ENCODE results near the gene AGRN. TPM values are rescaled to one million over a fixed set of nuclear protein-coding genes. Genes with fewer than 3 reads are reported as not detected.
A peak's percentile ranks its signal among the peaks of the same experiment; 100 is the strongest.
"Not testable (repeated sequence)": the region's sequence is repeated elsewhere in the genome, so short reads cannot be mapped to it uniquely, and the experiment has no call there.

AGRN gene
- polyA plus RNA-seq, 3 donors from 2014 or later = 0.87 TPM; not detected in 2

- Mint-ChIP-seq H3K4me1 (peaks cover 6 to 10% of the 10 kb centered on the region in 2 donors), H3K9me3 (no peaks in the 10 kb centered on the region), H3K27me3 (ENCODE audit: low read depth in 3 of 3) (peaks cover 3 to 5% (median 4%) of the 10 kb centered on the region in 3 donors), H3K36me3 (no peaks in the 10 kb centered on the region), H3K27ac (peak overlapping the region in 1 of 6 donors; percentile 20), H3K4me3 (no peak overlapping the region)
- DNase-seq = no peak
Observed at GRCh38 chr1:978069-978834, 41.7 kb upstream of the AGRN start.

GRCh38 chr1:978835-979743 lies 40.8 kb upstream of the AGRN start:
- Mint-ChIP-seq H3K9me3 (no peaks in the 10 kb centered on the region), H3K27ac (no peak overlapping the region), H3K4me3 (no peak overlapping the region), H3K27me3 (ENCODE audit: low read depth in 3 of 3) (peaks cover 3 to 5% (median 4%) of the 10 kb centered on the region in 3 donors), H3K36me3 (no peaks in the 10 kb centered on the region), H3K4me1 (peaks cover 6 to 10% of the 10 kb centered on the region in 2 donors)
- DNase-seq = no peak

- Mint-ChIP-seq H3K9me3 (no peaks in the 10 kb centered on the region), H3K4me1 (peaks cover 6 to 10% of the 10 kb centered on the region in 2 donors), H3K36me3 (no peaks in the 10 kb centered on the region), H3K27ac (no peak overlapping the region), H3K27me3 (ENCODE audit: low read depth in 3 of 3) (peaks cover 3 to 7% (median 3%) of the 10 kb centered on the region in 3 donors), H3K4me3 (no peak overlapping the region)
- DNase-seq = no peak
Observed at GRCh38 chr1:979744-980072, 40.2 kb upstream of the AGRN start.

GRCh38 chr1:980137-980571 lies 39.8 kb upstream of the AGRN start:
- Mint-ChIP-seq H3K36me3 (no peaks in the 10 kb centered on the region), H3K27ac (no peak overlapping the region), H3K9me3 (no peaks in the 10 kb centered on the region), H3K4me1 (peaks cover 6 to 10% of the 10 kb centered on the region in 2 donors), H3K4me3 (no peak overlapping the region), H3K27me3 (ENCODE audit: low read depth in 3 of 3) (peaks cover 2 to 7% (median 3%) of the 10 kb centered on the region in 3 donors)
- DNase-seq = no peak

- no peak overlapping the region for H3K27ac Mint-ChIP-seq
- DNase-seq = no peak
- peaks cover 2 to 6% of the 10 kb centered on the region in 2 donors for H3K4me1 Mint-ChIP-seq
- no peak overlapping the region for H3K4me3 Mint-ChIP-seq
- no peaks in the 10 kb centered on the region for H3K9me3 Mint-ChIP-seq
- peaks cover 2 to 7% (median 3%) of the 10 kb centered on the region in 3 donors for H3K27me3 Mint-ChIP-seq (ENCODE audit: low read depth in 3 of 3)
- no peaks in the 10 kb centered on the region for H3K36me3 Mint-ChIP-seq
Observed at GRCh38 chr1:980602-981395, 39.1 kb upstream of the AGRN start.

- no peaks in the 10 kb centered on the region for H3K36me3 Mint-ChIP-seq
- no peak for DNase-seq
- no peak overlapping the region for H3K27ac Mint-ChIP-seq
- peaks cover 2 to 7% (median 3%) of the 10 kb centered on the region in 3 donors for H3K27me3 Mint-ChIP-seq (ENCODE audit: low read depth in 3 of 3)
- no peaks in the 10 kb centered on the region for H3K9me3 Mint-ChIP-seq
- peaks cover 0 to 3% of the 10 kb centered on the region in 2 donors for H3K4me1 Mint-ChIP-seq
- no peak overlapping the region for H3K4me3 Mint-ChIP-seq
Observed at GRCh38 chr1:981491-981954, 38.4 kb upstream of the AGRN start.

- H3K9me3 Mint-ChIP-seq = no peaks in the 10 kb centered on the region
- peaks cover 0 to 3% of the 10 kb centered on the region in 2 donors for H3K4me1 Mint-ChIP-seq
- no peaks in the 10 kb centered on the region for H3K36me3 Mint-ChIP-seq
- H3K27ac Mint-ChIP-seq = no peak within 1 kb of the TSS
- H3K27me3 Mint-ChIP-seq (ENCODE audit: low read depth in 3 of 3) = peaks cover 2 to 7% (median 3%) of the 10 kb centered on the region in 3 donors
- no peak within 1 kb of the TSS for H3K4me3 Mint-ChIP-seq
- no peak for DNase-seq
Observed at GRCh38 chr1:981955-982558, 37.9 kb upstream of the AGRN start, which contains the start of gene PERM1. TSS of gene PERM1 (minus strand) at chr1:982093. CDS start at chr1:981029, 1,064 bp downstream.

- Mint-ChIP-seq H3K9me3 (no peaks in the 10 kb centered on the region), H3K36me3 (no peaks in the 10 kb centered on the region), H3K4me3 (no peak overlapping the region), H3K4me1 (peaks cover 0 to 3% of the 10 kb centered on the region in 2 donors), H3K27ac (no peak overlapping the region), H3K27me3 (ENCODE audit: low read depth in 3 of 3) (peaks cover 2 to 7% (median 3%) of the 10 kb centered on the region in 3 donors)
- DNase-seq = no peak
Observed at GRCh38 chr1:982765-983436, 37.0 kb upstream of the AGRN start.

- Mint-ChIP-seq H3K27ac (no peak overlapping the region), H3K4me3 (no peak overlapping the region), H3K9me3 (peaks cover 0 to 2% (median 0%) of the 10 kb centered on the region in 6 donors), H3K4me1 (no peaks in the 10 kb centered on the region), H3K27me3 (ENCODE audit: low read depth in 3 of 3) (peaks cover 2 to 7% (median 5%) of the 10 kb centered on the region in 3 donors), H3K36me3 (no peaks in the 10 kb centered on the region)
- DNase-seq = peak; percentile 51 to 59 (median 54)
Observed at GRCh38 chr1:983798-984475, 36.0 kb upstream of the AGRN start.

- H3K27me3 Mint-ChIP-seq (ENCODE audit: low read depth in 3 of 3) = peaks cover 2 to 11% (median 5%) of the 10 kb centered on the region in 3 donors
- H3K36me3 Mint-ChIP-seq = no peaks in the 10 kb centered on the region
- H3K9me3 Mint-ChIP-seq = peaks cover 0 to 2% (median 0%) of the 10 kb centered on the region in 6 donors
- no peak for DNase-seq
- no peaks in the 10 kb centered on the region for H3K4me1 Mint-ChIP-seq
- no peak overlapping the region for H3K4me3 Mint-ChIP-seq
- no peak overlapping the region for H3K27ac Mint-ChIP-seq
Observed at GRCh38 chr1:984476-984814, 35.5 kb upstream of the AGRN start.

- Mint-ChIP-seq H3K4me3 (no peak overlapping the region), H3K4me1 (no peaks in the 10 kb centered on the region), H3K36me3 (no peaks in the 10 kb centered on the region), H3K9me3 (peaks cover 0 to 2% (median 0%) of the 10 kb centered on the region in 6 donors), H3K27ac (no peak overlapping the region), H3K27me3 (ENCODE audit: low read depth in 3 of 3) (peaks cover 2 to 13% (median 5%) of the 10 kb centered on the region in 3 donors)
- no peak for DNase-seq
Observed at GRCh38 chr1:985126-985525, 34.8 kb upstream of the AGRN start.

- not testable (repeated sequence) for H3K4me1 Mint-ChIP-seq, H3K4me3 Mint-ChIP-seq, H3K27ac Mint-ChIP-seq, H3K36me3 Mint-ChIP-seq, H3K9me3 Mint-ChIP-seq, DNase-seq
- H3K27me3 Mint-ChIP-seq (ENCODE audit: low read depth in 3 of 3) = peaks cover 2 to 23% (median 8%) of the 10 kb centered on the region in 3 donors
Observed at GRCh38 chr1:988061-988460, 31.9 kb upstream of the AGRN start.

Data from immature natural killer cell (primary cell).